Measurements from ENCODE around the gene ATP11A.

DNA sequence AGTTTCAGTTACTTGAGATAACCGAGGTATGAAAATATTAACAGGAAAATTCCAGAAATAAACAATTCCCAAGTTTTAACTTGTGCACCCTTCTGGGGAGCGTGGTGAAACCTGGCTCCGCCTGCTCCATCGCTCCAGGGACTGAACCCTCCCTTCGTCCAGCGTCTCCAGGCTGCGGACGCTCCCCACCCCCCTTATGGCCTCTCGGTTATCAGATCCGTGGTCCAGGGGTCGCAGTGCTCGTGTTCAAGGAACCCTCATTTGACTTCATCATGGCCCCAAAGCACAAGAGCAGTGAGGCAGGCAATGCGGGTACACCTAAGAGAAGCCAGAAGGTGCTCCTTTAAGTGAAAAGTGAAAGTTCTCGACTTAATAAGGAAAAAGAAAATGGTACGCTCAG lies 71.1 kb downstream of the ATP11A start:
- TF ChIP-seq, protein P1, sequence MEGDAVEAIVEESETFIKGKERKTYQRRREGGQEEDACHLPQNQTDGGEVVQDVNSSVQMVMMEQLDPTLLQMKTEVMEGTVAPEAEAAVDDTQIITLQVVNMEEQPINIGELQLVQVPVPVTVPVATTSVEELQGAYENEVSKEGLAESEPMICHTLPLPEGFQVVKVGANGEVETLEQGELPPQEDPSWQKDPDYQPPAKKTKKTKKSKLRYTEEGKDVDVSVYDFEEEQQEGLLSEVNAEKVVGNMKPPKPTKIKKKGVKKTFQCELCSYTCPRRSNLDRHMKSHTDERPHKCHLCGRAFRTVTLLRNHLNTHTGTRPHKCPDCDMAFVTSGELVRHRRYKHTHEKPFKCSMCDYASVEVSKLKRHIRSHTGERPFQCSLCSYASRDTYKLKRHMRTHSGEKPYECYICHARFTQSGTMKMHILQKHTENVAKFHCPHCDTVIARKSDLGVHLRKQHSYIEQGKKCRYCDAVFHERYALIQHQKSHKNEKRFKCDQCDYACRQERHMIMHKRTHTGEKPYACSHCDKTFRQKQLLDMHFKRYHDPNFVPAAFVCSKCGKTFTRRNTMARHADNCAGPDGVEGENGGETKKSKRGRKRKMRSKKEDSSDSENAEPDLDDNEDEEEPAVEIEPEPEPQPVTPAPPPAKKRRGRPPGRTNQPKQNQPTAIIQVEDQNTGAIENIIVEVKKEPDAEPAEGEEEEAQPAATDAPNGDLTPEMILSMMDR (conservative IDR thresholded peaks at IDR 0.05; ENCODE audit: low read depth, low read length) = no peak
- TF ChIP-seq EZH2 (IDR thresholded peaks at IDR 0.05; ENCODE audit: borderline replicate concordance, low read depth, low read length, poor library complexity, severe bottlenecking) = no peak
